Measurements from ENCODE around the gene CCDC87.
"Not testable (repeated sequence)": the region's sequence is repeated elsewhere in the genome, so short reads cannot be mapped to it uniquely, and the experiment has no call there.

Gene CCDC87

GRCh38 chr11:66616379-66617154, 23.7 kb upstream of the CCDC87 start, which contains the start of gene RBM14:
TSS of gene RBM14 (plus strand) at chr11:66616630. CDS start at chr11:66616721, 91 bp downstream.
- DNase-seq = peak; percentile 99

GRCh38 chr11:66614073-66614472, 21.2 kb upstream of the CCDC87 start:
- DNase-seq = no peak

GRCh38 chr11:66612458-66612857, 19.6 kb upstream of the CCDC87 start:
- no peak for DNase-seq

GRCh38 chr11:66609721-66610617, 17.1 kb upstream of the CCDC87 start:
- peak; percentile 24 for DNase-seq

GRCh38 chr11:66607126-66607834, 14.4 kb upstream of the CCDC87 start:
- no peak for DNase-seq

- not testable (repeated sequence) for DNase-seq
These were observed 13.7 kb upstream of the CCDC87 start for GRCh38 chr11:66606608-66607007.

- DNase-seq = peak; percentile 31
These were observed 11.3 kb upstream of the CCDC87 start for GRCh38 chr11:66604155-66604554.

- no peak for DNase-seq
These were observed 10.2 kb upstream of the CCDC87 start for GRCh38 chr11:66603072-66603471.

- no peak for DNase-seq
These were observed 7.9 kb upstream of the CCDC87 start for GRCh38 chr11:66600631-66601233.

GRCh38 chr11:66600219-66600618, 7.4 kb upstream of the CCDC87 start:
- DNase-seq = no peak

- no peak for DNase-seq
These were observed 6.1 kb upstream of the CCDC87 start for GRCh38 chr11:66598993-66599392.

- peak; percentile 61 for DNase-seq
These were observed 2.5 kb upstream of the CCDC87 start for GRCh38 chr11:66595245-66595904.

GRCh38 chr11:66593650-66594049, 787 bp upstream of the CCDC87 start:
- DNase-seq = no peak

- DNase-seq = no peak
These were observed 406 bp upstream of the CCDC87 start for GRCh38 chr11:66593303-66593635.

- no peak for DNase-seq
These were observed 1.7 kb downstream of the CCDC87 start for GRCh38 chr11:66591175-66591574.

GRCh38 chr11:66589996-66590675, 2.7 kb downstream of the CCDC87 start:
- no peak for DNase-seq

- DNase-seq = not testable (repeated sequence)
These were observed 3.5 kb downstream of the CCDC87 start for GRCh38 chr11:66589315-66589714.

GRCh38 chr11:66586136-66586535, 6.7 kb downstream of the CCDC87 start:
- no peak for DNase-seq

- not testable (repeated sequence) for DNase-seq
These were observed 7.4 kb downstream of the CCDC87 start for GRCh38 chr11:66585447-66585846.

GRCh38 chr11:66582565-66583147, 10.2 kb downstream of the CCDC87 start:
- DNase-seq = not testable (repeated sequence)

- DNase-seq = no peak
These were observed 11.6 kb downstream of the CCDC87 start for GRCh38 chr11:66581261-66581660.
